HepG2 (cell line): ENCODE results near the gene TSPAN17. TPM values are rescaled to one million over a fixed set of nuclear protein-coding genes. Genes with fewer than 3 reads are reported as not detected.

Experiments
- ATAC-seq: fragments of 200-7000 bp; cut with Tn5 transposase; 3 replicates; pipeline ENCODE4 v1.9.1; 2020; ENCODE audit warnings: mild to moderate bottlenecking, moderate library complexity
- BruUV-seq: library from RNA; stranded (reverse); fragments of 400-500 nt; replicated peaks from 2 replicates; lab custom pipeline; 2021; lab: Mats Ljungman, UMichigan
- CTCF ChIA-PET: fragments of 300-600 bp; formaldehyde crosslinking; extraction: SDS; loops from one replicate; lab custom pipeline; 2021; ENCODE audit warnings: low total read pairs, inconsistent platforms, low intra/inter-chr PET ratio; lab: Yijun Ruan, JAX
- POLR2A ChIA-PET: fragments of 350-600 bp; sonication (Branson Sonifier 250); formaldehyde crosslinking; loops from one replicate; lab custom pipeline; 2020; ENCODE audit warnings: antibody characterized with exemption, inconsistent platforms; lab: Yijun Ruan, JAX
- DNase-seq: peaks from one replicate; pipeline ENCODE4 v3.0.0-alpha.2; 2015; ENCODE audit warnings: low spot score
- FAIRE-seq: peaks from 3 replicates; lab custom pipeline; 2011; peaks lifted over from hg19 to GRCh38; lab: Jason Lieb, UNC
- H2AFZ ChIP-seq: one replicate; pipeline ENCODE4 v1.6.1; 2011; ENCODE audit warnings: low read length, inconsistent platforms
- H3K27ac ChIP-seq: fragments of 300-600 bp; 3 replicates; pipeline ENCODE4 v1.8.0; 2011; ENCODE audit warnings: mixed run types, mild to moderate bottlenecking, mixed read lengths, low read length, inconsistent platforms; ENCODE audit not compliant: insufficient read depth; ENCODE audit errors: extremely low read length
- H3K27me3 ChIP-seq, 2 experiments: fragments of 200-600 bp in 1 of 2; 2 replicates in 1 of 2; 3 replicates in 1 of 2; pipeline versions ENCODE4 v1.6.0 to v1.8.0; 2011; ENCODE audit warnings: low read length in 2 of 2, mild to moderate bottlenecking in 2 of 2, moderate library complexity in 2 of 2, inconsistent platforms in 1 of 2; ENCODE audit not compliant: insufficient read depth in 2 of 2, control insufficient read depth in 1 of 2
- H3K36me3 ChIP-seq, 2 experiments: fragments of 200-600 bp in 1 of 2; replicated peaks in 1 of 2; 2 replicates in 1 of 2; 3 replicates in 1 of 2; pipeline versions ENCODE4 v1.5.1 to v1.8.0; 2011; ENCODE audit warnings: low read length in 2 of 2, inconsistent platforms in 1 of 2; ENCODE audit not compliant: insufficient read depth in 2 of 2, control insufficient read depth in 1 of 2
- H3K4me1 ChIP-seq: 2 replicates; pipeline ENCODE4 v1.5.1; 2012; ENCODE audit warnings: low read length, inconsistent platforms; ENCODE audit not compliant: insufficient read depth
- H3K4me2 ChIP-seq: 2 replicates; pipeline ENCODE4 v1.6.0; 2011; ENCODE audit warnings: low read depth, low read length, inconsistent platforms
- H3K4me3 ChIP-seq, 3 experiments: fragments of 200-600 bp in 1 of 3; sonication (generic), shearing (Covaris generic) in 1 of 3; replicated peaks in 1 of 3; 2 replicates each; pipeline ENCODE4 v1.5.1; 2011 to 2016; ENCODE audit warnings: low read length in 3 of 3, inconsistent platforms in 2 of 3, low read depth in 2 of 3, mild to moderate bottlenecking in 2 of 3, control low read depth in 1 of 3, mixed read lengths in 1 of 3; ENCODE audit not compliant: insufficient read depth in 1 of 3
- H3K79me2 ChIP-seq: one replicate; pipeline ENCODE4 v1.6.1; 2011; ENCODE audit warnings: low read length, inconsistent platforms; ENCODE audit not compliant: insufficient read depth
- H3K9ac ChIP-seq: 2 replicates; pipeline ENCODE4 v1.6.0; 2011; ENCODE audit warnings: mild to moderate bottlenecking, low read depth, low read length, inconsistent platforms; ENCODE audit not compliant: insufficient read depth
- H3K9me3 ChIP-seq: 2 replicates; pipeline ENCODE4 v1.5.1; 2012; ENCODE audit warnings: mild to moderate bottlenecking, low read length
- H4K20me1 ChIP-seq: 2 replicates; pipeline ENCODE4 v1.6.0; 2011; ENCODE audit warnings: inconsistent platforms, mild to moderate bottlenecking, low read length, moderate library complexity; ENCODE audit not compliant: insufficient read depth
- GPBP1L1 ChIP-seq: sonication (generic); formaldehyde crosslinking; IDR thresholded peaks from 2 replicates; pipeline ENCODE4 v1.5.0; 2020; ENCODE audit warnings: mild to moderate bottlenecking, missing genetic modification reagents
- KLF9 ChIP-seq: IDR thresholded peaks from 2 replicates; pipeline ENCODE4 v1.6.1; 2016; ENCODE audit warnings: low read depth
- KMT2B ChIP-seq: IDR thresholded peaks from 2 replicates; pipeline ENCODE4 v1.6.1; 2016; ENCODE audit warnings: missing genetic modification reagents, missing compliant biosample characterization
- NBN ChIP-seq: fragments of 450-650 bp; conservative IDR thresholded peaks from 2 replicates; pipeline ENCODE4 v1.6.1; 2017
- NR2F2 ChIP-seq: IDR thresholded peaks from 2 replicates; pipeline ENCODE4 v1.6.1; 2012; ENCODE audit warnings: low read depth, inconsistent platforms, borderline replicate concordance
- SMAD3 ChIP-seq: sonication (generic); formaldehyde crosslinking; IDR thresholded peaks from 2 replicates; pipeline ENCODE4 v1.4.0; 2020; ENCODE audit warnings: missing genetic modification reagents
- TAF15 ChIP-seq: fragments of 200-400 bp; formaldehyde crosslinking; IDR thresholded peaks from one replicate; pipeline ENCODE4 v1.6.1; 2018; ENCODE audit warnings: mild to moderate bottlenecking, low read depth, low read length; ENCODE audit not compliant: poor library complexity, severe bottlenecking
- ZIK1 ChIP-seq: sonication (generic); formaldehyde crosslinking; IDR thresholded peaks from 2 replicates; pipeline ENCODE4 v1.5.0; 2020; ENCODE audit warnings: mild to moderate bottlenecking, low read depth, missing genetic modification reagents, borderline replicate concordance
- ZMAT3 ChIP-seq: sonication (generic); formaldehyde crosslinking; conservative IDR thresholded peaks from 2 replicates; pipeline ENCODE4 v1.7.0; 2021; ENCODE audit warnings: missing genetic modification reagents
- ZNF704 ChIP-seq: sonication (generic); formaldehyde crosslinking; IDR thresholded peaks from 2 replicates; pipeline ENCODE4 v1.8.1; 2023; ENCODE audit warnings: mild to moderate bottlenecking, inconsistent platforms, moderate library complexity, missing genetic modification reagents, borderline replicate concordance
- ZSCAN31 ChIP-seq: sonication (generic); formaldehyde crosslinking; IDR thresholded peaks from 2 replicates; pipeline ENCODE4 v1.5.0; 2020; ENCODE audit warnings: low read depth, mild to moderate bottlenecking, missing genetic modification reagents
- WGBS: methylation state at CpG from one replicate; pipeline ENCODE4 v1.1.6; 2017; ENCODE audit warnings: low lambda C conversion rate; 5-methylcytosine and 5-hydroxymethylcytosine counted together
- in situ Hi-C: cut with HindIII; loops from 2 replicates; pipeline ENCODE4 v1.10.0; 2017; ENCODE audit warnings: low pct_unique_long_range_greater_than_20kb; ENCODE audit not compliant: extremely low pct_ligation_motif_present
- intact Hi-C: fragments of 100-400 bp; cut with micrococcal nuclease; formaldehyde crosslinking; loops from one replicate; pipeline ENCODE4 v1.10.0; 2022; ENCODE audit not compliant: unreplicated experiment
- polyA plus RNA-seq, 8 experiments: library from polyadenylated mRNA; depleted of rRNA in 3 of 8; stranded (reverse) in 7 of 8; unstranded in 1 of 8; fragments of >200 nt; fragmentation: Illumina TruSeq in 4 of 8; extraction: Trizol in 4 of 8; gene quantifications; 2 replicates each; pipeline versions ENCODE4 v1.2.1 to v1.2.3, GENCODE V29; 2011 to 2016; ENCODE audit warnings: low read depth in 4 of 8, missing spikeins in 1 of 8, mixed read lengths in 1 of 8; ENCODE audit not compliant: insufficient read depth in 1 of 8
- total RNA-seq, 5 experiments: library from RNA; depleted of rRNA; stranded (reverse); fragments of >200 nt; fragmentation: Illumina TruSeq; extraction: Trizol; gene quantifications; 2 replicates each; pipeline ENCODE4 v1.2.3, GENCODE V29; 2016; ENCODE audit warnings: low read depth in 1 of 5
- TF ChIP-seq, protein P1 (sequence below), 2 experiments: sonication (generic) in 1 of 2; formaldehyde crosslinking in 1 of 2; IDR thresholded peaks; 2 replicates each; pipeline versions ENCODE4 v1.5.1 to v1.6.1; 2011 to 2020; ENCODE audit warnings: borderline replicate concordance in 1 of 2, low read depth in 1 of 2, low read length in 1 of 2, mild to moderate bottlenecking in 1 of 2, missing genetic modification reagents in 1 of 2, moderate library complexity in 1 of 2

The TSPAN17 gene
- total and polyA plus RNA-seq, 2 of the 13 experiments (the other 11 are each of a cell fraction or from before 2014, with no cell fraction given), result 11.5 to 15.0 TPM

- FAIRE-seq (no peak), ATAC-seq (no peak), DNase-seq (no peak)
- Histone ChIP-seq H3K27me3 (peaks cover 1 to 8% of the 10 kb centered on the region in 2 experiments; a peak in 2 of 5 replicates), H4K20me1 (no peaks in the 10 kb centered on the region), H2AFZ (no peak overlapping the region), H3K36me3 (no peaks in the 10 kb centered on the region), H3K27ac (no peak overlapping the region), H3K4me1 (peaks cover 11% of the 10 kb centered on the region), H3K9ac (no peak overlapping the region), H3K4me2 (no peak overlapping the region), H3K4me3 (no peak overlapping the region), H3K9me3 (no peaks in the 10 kb centered on the region), H3K79me2 (no peaks in the 10 kb centered on the region)
- 31% methylated on average over 3 of the region's 4 CpGs for WGBS
- in situ Hi-C loops (no loop called here), intact Hi-C loops (no loop called here)
- ChIA-PET CTCF (no interaction called here), POLR2A (no interaction called here)
- BruUV-seq, result no TSS peak
- no peak for TF ChIP-seq NBN
- no peak for TF ChIP-seq NR2F2
Observed at GRCh38 chr5:176671399-176671798, 24.1 kb downstream of the TSPAN17 start.

GRCh38 chr5:176671890-176672747 lies 24.8 kb downstream of the TSPAN17 start:
- Histone ChIP-seq H3K79me2 (no peaks in the 10 kb centered on the region), H3K27me3 (peaks cover 1 to 8% of the 10 kb centered on the region in 2 experiments; a peak in 2 of 5 replicates), H3K4me1 (peaks cover 18% of the 10 kb centered on the region), H3K4me3 (no peak overlapping the region), H3K4me2 (no peak overlapping the region), H3K9ac (no peak overlapping the region), H3K36me3 (no peaks in the 10 kb centered on the region), H3K9me3 (no peaks in the 10 kb centered on the region), H3K27ac (no peak overlapping the region), H4K20me1 (no peaks in the 10 kb centered on the region), H2AFZ (no peak overlapping the region)
- BruUV-seq, result no TSS peak
- no peak for DNase-seq
- 22% methylated on average over 15 of the region's 18 CpGs for WGBS
- in situ Hi-C loops, result no loop called here
- CTCF ChIA-PET, result no interaction called here
- POLR2A ChIA-PET, result no interaction called here
- intact Hi-C loops, result no loop called here
- FAIRE-seq, result no peak
- no peak for ATAC-seq
- no peak for TF ChIP-seq KMT2B (CRISPR knock-in tag)
- TF ChIP-seq TAF15, result no peak
- TF ChIP-seq, protein P1, sequence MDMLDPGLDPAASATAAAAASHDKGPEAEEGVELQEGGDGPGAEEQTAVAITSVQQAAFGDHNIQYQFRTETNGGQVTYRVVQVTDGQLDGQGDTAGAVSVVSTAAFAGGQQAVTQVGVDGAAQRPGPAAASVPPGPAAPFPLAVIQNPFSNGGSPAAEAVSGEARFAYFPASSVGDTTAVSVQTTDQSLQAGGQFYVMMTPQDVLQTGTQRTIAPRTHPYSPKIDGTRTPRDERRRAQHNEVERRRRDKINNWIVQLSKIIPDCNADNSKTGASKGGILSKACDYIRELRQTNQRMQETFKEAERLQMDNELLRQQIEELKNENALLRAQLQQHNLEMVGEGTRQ (IDR thresholded peaks at IDR 0.05; ENCODE audit: low read depth, low read length), result no peak
- TF ChIP-seq, protein P1 (CRISPR knock-in tag; IDR thresholded peaks at IDR 0.05; ENCODE audit: borderline replicate concordance), result no peak
- TF ChIP-seq SMAD3, result no peak
- no peak for TF ChIP-seq GPBP1L1 (CRISPR knock-in tag)
- no peak for TF ChIP-seq ZNF704 (CRISPR knock-in tag)
- no peak for TF ChIP-seq ZMAT3 (CRISPR knock-in tag)
- no peak for TF ChIP-seq ZIK1 (CRISPR knock-in tag)
- no peak for TF ChIP-seq KLF9 (CRISPR knock-in tag)
- no peak for TF ChIP-seq ZSCAN31 (CRISPR knock-in tag)
